Measurements from ENCODE around the gene ANTXR1.

ANTXR1 gene

DNA sequence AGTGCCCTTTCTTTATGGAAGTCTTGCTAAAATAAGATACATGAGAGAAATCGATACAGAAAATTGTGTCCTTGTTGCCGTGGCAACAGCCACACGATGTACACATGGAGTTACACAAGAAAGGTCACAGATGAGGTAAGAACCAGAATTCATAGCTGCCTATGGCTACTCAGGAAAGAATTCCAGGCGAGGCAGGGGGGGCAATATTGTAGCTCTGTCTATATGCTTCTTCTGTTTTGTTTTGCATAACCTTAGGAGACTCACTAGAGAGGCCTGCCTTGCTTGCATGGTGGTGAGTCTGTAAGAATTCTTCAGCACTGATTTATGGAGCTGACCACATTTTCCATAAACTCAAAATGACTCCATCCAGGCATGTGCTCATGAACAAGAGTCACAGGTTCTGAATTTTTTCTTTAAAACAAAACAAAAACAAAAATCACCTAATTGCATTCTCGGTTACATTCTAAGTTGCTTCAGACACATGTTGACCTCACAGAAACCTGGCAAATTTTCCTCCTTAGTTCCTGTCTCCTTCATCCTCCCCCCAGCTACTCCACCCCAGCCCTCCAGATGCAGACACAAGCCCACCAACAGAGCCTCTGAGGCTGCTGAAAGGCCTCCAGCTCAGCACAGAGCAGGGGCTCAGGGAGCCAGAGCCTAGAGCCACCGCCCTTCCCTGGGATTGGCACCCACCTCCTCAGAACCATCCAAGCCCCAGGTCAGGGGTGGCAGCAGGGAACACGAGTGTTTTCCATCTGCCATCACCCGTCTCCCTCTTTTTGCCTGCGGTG is 183.5 kb downstream of the ANTXR1 start:
- Histone ChIP-seq H3K27me3 (ENCODE audit: control insufficient read depth in 1 of 2, insufficient read depth in 2 of 2, low read length in 2 of 2) (no peaks in the 10 kb centered on the region), H3K9ac (ENCODE audit: low read length) (no peak overlapping the region), H3K36me3 (ENCODE audit: insufficient read depth, low read length) (peaks cover 22% of the 10 kb centered on the region), H3K9me3 (ENCODE audit: low read length) (no peaks in the 10 kb centered on the region), H3K4me1 (ENCODE audit: insufficient read depth, low read length) (peaks cover 14% of the 10 kb centered on the region), H3K27ac (ENCODE audit: low read depth, low read length) (no peak overlapping the region), H3K4me3 (ENCODE audit: low read depth in 1 of 2, low read length in 2 of 2) (no peak overlapping the region)

DNA sequence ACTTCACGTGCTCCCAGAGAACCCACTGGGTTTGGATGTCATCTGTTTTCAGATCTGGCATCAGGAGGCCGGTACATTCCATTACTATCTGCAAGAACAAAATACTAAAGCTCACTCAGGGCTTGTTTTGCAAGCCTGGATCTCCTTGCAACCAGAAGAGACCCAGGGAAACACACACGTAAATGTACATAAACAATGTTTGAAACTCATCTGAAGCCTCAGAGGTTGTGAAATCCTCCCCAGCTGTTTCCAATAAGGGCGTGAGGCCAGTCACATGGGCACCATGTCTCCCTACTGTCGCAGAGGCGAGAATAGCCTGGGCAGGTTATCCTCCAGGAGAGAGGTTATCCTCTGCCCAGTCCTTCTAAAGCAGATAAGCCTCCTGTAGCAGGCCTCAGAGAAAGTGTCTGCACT is 187.1 kb downstream of the ANTXR1 start:
- Histone ChIP-seq H3K36me3 (ENCODE audit: insufficient read depth, low read length) (no peaks in the 10 kb centered on the region), H3K4me1 (ENCODE audit: insufficient read depth, low read length) (peaks cover 28% of the 10 kb centered on the region), H3K4me3 (ENCODE audit: low read depth in 1 of 2, low read length in 2 of 2) (no peak overlapping the region), H3K9ac (ENCODE audit: low read length) (no peak overlapping the region), H3K27ac (ENCODE audit: low read depth, low read length) (no peak overlapping the region), H3K9me3 (ENCODE audit: low read length) (no peaks in the 10 kb centered on the region), H3K27me3 (ENCODE audit: control insufficient read depth in 1 of 2, insufficient read depth in 2 of 2, low read length in 2 of 2) (no peaks in the 10 kb centered on the region)

DNA sequence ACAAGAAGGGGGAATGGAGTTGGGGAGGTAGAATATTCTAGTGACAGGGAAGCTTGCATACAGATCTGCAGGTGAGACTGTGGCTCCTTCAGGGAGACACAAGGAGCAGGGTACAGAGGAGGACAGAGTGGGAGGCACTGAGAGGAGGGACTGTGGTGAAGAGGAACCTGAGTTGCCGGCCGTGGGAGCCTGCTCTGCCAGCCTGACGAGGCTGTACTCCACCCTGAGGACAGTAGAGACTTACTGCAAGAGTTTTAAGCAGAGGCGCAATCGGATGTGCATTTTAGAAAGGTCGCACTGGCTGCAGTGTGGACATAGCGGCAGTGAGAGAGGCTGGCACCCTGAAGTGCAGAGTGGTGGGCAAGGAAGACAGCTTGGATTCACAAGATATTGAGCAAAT is 188.3 kb downstream of the ANTXR1 start:
- no peak overlapping the region for H3K27ac ChIP-seq (ENCODE audit: low read depth, low read length)
- H3K4me1 ChIP-seq (ENCODE audit: insufficient read depth, low read length), result peaks cover 24% of the 10 kb centered on the region
- H3K4me3 ChIP-seq (ENCODE audit: low read depth in 1 of 2, low read length in 2 of 2), result no peak overlapping the region
- peaks cover 2% of the 10 kb centered on the region for H3K36me3 ChIP-seq (ENCODE audit: insufficient read depth, low read length)
- H3K27me3 ChIP-seq (ENCODE audit: control insufficient read depth in 1 of 2, insufficient read depth in 2 of 2, low read length in 2 of 2), result no peaks in the 10 kb centered on the region
- no peak overlapping the region for H3K9ac ChIP-seq (ENCODE audit: low read length)
- H3K9me3 ChIP-seq (ENCODE audit: low read length), result no peaks in the 10 kb centered on the region

DNA sequence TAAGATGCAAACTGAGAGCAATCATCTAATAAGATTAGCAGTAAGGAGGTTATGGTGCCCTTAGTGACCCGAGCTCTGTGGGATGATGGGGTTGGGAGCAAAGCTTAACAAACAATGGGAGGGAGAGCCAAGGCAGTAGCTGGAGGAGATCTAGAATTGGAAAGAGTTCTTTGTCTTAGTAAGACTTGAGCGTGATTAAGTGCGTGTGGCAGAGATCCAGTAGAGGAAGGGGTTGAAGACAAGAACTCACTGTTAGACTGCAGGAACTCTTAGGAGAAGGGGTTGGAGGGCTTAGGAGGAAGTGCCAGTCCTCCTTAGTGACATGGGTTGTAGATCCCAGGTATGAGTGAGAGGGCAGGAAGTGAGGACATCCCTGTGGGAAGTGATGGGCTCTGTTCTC is 189.3 kb downstream of the ANTXR1 start:
- Histone ChIP-seq H3K27me3 (ENCODE audit: control insufficient read depth in 1 of 2, insufficient read depth in 2 of 2, low read length in 2 of 2) (no peaks in the 10 kb centered on the region), H3K4me3 (ENCODE audit: low read depth in 1 of 2, low read length in 2 of 2) (no peak overlapping the region), H3K9me3 (ENCODE audit: low read length) (no peaks in the 10 kb centered on the region), H3K9ac (ENCODE audit: low read length) (no peak overlapping the region), H3K4me1 (ENCODE audit: insufficient read depth, low read length) (peaks cover 19% of the 10 kb centered on the region), H3K27ac (ENCODE audit: low read depth, low read length) (no peak overlapping the region), H3K36me3 (ENCODE audit: insufficient read depth, low read length) (peaks cover 8% of the 10 kb centered on the region)

DNA sequence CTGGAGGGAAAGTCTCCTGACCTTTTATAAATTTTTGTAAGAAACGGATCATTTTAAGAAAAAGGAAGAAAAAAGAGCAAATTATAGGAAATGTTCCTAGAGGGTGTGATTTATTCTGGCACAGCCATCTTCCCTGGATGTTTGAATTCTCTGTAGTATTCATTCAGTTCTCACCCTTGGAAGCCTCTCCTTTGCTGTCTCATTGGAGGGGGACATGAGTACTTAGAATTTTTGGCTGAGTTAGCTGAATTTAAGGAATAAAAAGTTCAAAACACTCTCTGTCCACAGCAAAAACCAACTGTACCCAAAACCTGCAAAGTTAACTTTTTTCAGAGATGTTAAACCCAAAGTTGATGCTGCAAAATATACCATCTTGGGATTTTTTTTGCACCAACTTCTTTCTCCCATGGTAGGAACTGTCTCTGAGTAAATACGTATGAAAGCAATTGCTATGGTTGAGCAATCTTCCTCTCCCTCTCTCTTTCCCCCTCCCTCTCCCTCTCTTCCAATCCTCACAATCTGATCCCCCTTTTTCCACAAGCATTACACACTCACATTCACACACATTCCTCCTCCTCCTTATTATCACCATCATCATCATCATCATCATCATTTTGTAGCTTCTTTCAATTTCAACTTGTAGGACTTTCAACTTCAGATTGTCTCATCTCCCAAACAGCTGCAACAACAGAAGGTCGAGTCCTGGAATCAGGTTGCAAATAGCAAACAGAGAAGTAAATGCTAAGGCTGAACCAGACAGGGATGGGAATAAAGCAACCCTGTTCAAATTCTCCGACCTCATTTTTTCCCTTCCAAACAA is 190.4 kb downstream of the ANTXR1 start:
- peaks cover 19% of the 10 kb centered on the region for H3K4me1 ChIP-seq (ENCODE audit: insufficient read depth, low read length)
- no peak overlapping the region for H3K4me3 ChIP-seq (ENCODE audit: low read depth in 1 of 2, low read length in 2 of 2)
- no peaks in the 10 kb centered on the region for H3K27me3 ChIP-seq (ENCODE audit: control insufficient read depth in 1 of 2, insufficient read depth in 2 of 2, low read length in 2 of 2)
- peaks cover 8% of the 10 kb centered on the region for H3K36me3 ChIP-seq (ENCODE audit: insufficient read depth, low read length)
- H3K9me3 ChIP-seq (ENCODE audit: low read length), result no peaks in the 10 kb centered on the region
- no peak overlapping the region for H3K9ac ChIP-seq (ENCODE audit: low read length)
- no peak overlapping the region for H3K27ac ChIP-seq (ENCODE audit: low read depth, low read length)

DNA sequence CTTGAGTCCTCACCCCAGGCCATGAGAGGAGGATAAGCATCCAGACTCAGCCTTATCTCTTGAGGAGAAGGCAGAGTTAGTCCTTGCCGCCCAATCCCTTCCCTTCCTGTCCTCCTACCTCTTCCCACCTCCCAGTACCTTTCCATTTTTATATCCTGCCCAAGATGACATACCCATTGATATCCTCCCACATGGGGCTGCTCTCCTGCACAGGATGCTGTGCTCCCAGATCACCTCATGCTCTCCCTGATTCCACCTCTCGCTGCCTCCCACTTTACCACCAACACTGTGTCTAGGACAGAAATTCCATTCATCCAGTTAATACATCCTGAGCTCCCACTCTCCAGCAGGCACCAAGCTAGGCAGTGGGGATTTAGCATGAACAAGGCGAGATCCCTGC is 191.7 kb downstream of the ANTXR1 start:
- peaks cover 19% of the 10 kb centered on the region for H3K4me1 ChIP-seq (ENCODE audit: insufficient read depth, low read length)
- no peaks in the 10 kb centered on the region for H3K9me3 ChIP-seq (ENCODE audit: low read length)

DNA sequence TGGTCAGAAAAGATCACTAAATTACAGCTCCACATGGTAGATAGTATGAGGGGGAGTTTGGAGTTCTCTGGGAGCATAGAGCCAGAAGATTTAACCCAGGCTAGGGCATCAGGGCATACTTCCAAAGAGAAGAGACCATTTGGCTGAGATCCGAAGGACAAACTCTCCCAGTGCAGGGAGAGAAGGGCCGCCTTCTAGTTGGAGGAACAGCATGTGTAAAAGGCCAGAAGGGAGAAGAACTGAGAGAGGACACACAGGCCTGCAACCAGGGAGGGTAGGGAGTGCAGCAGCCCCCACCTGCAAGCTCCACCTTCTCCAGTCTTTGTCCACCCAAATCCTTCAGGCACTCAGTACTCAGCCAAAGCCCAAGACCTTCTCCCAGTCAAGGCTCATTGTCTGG is 192.1 kb downstream of the ANTXR1 start:
- Histone ChIP-seq H3K9me3 (ENCODE audit: low read length) (no peaks in the 10 kb centered on the region), H3K27me3 (ENCODE audit: control insufficient read depth in 1 of 2, insufficient read depth in 2 of 2, low read length in 2 of 2) (no peaks in the 10 kb centered on the region), H3K4me1 (ENCODE audit: insufficient read depth, low read length) (peaks cover 19% of the 10 kb centered on the region), H3K36me3 (ENCODE audit: insufficient read depth, low read length) (peaks cover 8% of the 10 kb centered on the region), H3K9ac (ENCODE audit: low read length) (no peak overlapping the region), H3K27ac (ENCODE audit: low read depth, low read length) (no peak overlapping the region), H3K4me3 (ENCODE audit: low read depth in 1 of 2, low read length in 2 of 2) (no peak overlapping the region)

More for the DNA sequence above, 191.7 kb downstream of the ANTXR1 start:
- Histone ChIP-seq H3K4me3 (ENCODE audit: low read depth in 1 of 2, low read length in 2 of 2) (no peak overlapping the region), H3K27me3 (ENCODE audit: control insufficient read depth in 1 of 2, insufficient read depth in 2 of 2, low read length in 2 of 2) (no peaks in the 10 kb centered on the region), H3K36me3 (ENCODE audit: insufficient read depth, low read length) (peaks cover 8% of the 10 kb centered on the region), H3K27ac (ENCODE audit: low read depth, low read length) (no peak overlapping the region), H3K9ac (ENCODE audit: low read length) (no peak overlapping the region)

DNA sequence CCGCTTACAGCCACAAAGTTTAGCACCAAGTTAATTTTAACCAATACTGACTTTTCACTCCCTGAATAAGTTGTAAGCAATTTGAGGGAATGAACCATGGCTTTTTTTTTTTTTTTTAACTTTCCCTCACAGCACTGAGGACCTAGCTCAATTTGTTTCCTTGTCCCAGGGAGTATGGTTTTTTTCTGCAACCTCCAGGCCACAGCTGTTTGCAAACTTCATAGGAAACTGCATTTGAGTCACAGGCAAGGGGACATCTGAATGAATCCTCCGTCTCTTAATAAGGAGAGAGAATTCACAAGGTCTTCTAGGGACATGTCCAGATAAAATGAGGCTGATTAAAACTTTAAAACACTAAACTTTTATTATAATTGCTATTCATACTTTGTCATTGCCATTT is 192.5 kb downstream of the ANTXR1 start:
- Histone ChIP-seq H3K4me3 (ENCODE audit: low read depth in 1 of 2, low read length in 2 of 2) (no peak overlapping the region), H3K27ac (ENCODE audit: low read depth, low read length) (no peak overlapping the region), H3K9me3 (ENCODE audit: low read length) (no peaks in the 10 kb centered on the region), H3K36me3 (ENCODE audit: insufficient read depth, low read length) (peaks cover 8% of the 10 kb centered on the region), H3K4me1 (ENCODE audit: insufficient read depth, low read length) (peaks cover 19% of the 10 kb centered on the region), H3K9ac (ENCODE audit: low read length) (no peak overlapping the region), H3K27me3 (ENCODE audit: control insufficient read depth in 1 of 2, insufficient read depth in 2 of 2, low read length in 2 of 2) (no peaks in the 10 kb centered on the region)

DNA sequence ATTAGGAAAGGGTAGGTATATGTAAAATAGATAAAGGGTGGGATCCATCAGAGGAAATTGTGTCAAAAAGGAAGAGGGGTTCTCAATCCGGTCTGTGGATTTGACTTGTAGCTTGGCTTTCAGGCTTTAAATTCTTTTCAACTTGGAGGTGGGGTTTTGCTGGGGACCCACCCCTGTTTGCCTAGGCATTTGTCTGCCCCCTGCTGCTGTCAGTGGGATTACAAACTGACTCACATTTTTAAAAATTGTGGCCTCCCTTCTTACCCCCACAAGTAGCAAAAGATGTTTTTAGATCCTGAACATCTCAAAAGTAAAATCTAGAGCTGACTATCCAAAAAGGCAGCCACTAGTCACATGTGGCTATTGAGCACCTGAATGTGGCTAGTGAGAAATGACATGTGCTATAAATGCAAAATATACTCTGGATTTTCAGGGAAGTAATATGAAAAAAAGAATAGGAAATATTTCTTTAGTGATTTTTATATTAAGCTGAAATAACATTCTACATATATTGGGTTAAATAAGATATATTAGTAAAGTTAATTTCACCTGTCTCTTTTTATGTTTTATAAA is 195.1 kb downstream of the ANTXR1 start:
- Histone ChIP-seq H3K36me3 (ENCODE audit: insufficient read depth, low read length) (peaks cover 14% of the 10 kb centered on the region), H3K27ac (ENCODE audit: low read depth, low read length) (no peak overlapping the region), H3K9me3 (ENCODE audit: low read length) (no peaks in the 10 kb centered on the region), H3K27me3 (ENCODE audit: control insufficient read depth in 1 of 2, insufficient read depth in 2 of 2, low read length in 2 of 2) (no peaks in the 10 kb centered on the region), H3K4me1 (ENCODE audit: insufficient read depth, low read length) (peaks cover 12% of the 10 kb centered on the region), H3K4me3 (ENCODE audit: low read depth in 1 of 2, low read length in 2 of 2) (no peak overlapping the region), H3K9ac (ENCODE audit: low read length) (no peak overlapping the region)

DNA sequence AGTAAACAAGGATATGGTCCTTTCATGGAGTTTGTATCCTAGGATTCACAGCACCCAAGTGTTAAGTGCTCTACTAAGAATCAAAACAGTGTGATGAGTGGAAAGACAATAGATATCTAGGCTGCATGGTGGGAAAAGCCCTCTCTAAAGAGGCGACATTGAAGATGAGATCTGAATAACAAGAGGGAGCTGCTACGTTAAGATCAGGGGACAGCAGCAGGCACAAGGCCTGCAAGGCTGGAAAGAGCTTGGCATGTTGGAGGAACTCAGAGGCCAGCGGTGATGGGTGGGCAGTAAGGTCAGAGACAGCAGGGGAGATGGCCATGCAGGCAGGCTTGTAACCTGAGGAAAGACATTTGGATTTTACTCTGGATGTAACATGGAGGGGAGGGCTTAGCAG is 196.5 kb downstream of the ANTXR1 start:
- Histone ChIP-seq H3K27me3 (ENCODE audit: control insufficient read depth in 1 of 2, insufficient read depth in 2 of 2, low read length in 2 of 2) (no peaks in the 10 kb centered on the region), H3K4me3 (ENCODE audit: low read depth in 1 of 2, low read length in 2 of 2) (no peak overlapping the region), H3K9ac (ENCODE audit: low read length) (no peak overlapping the region), H3K36me3 (ENCODE audit: insufficient read depth, low read length) (peaks cover 14% of the 10 kb centered on the region), H3K9me3 (ENCODE audit: low read length) (no peaks in the 10 kb centered on the region), H3K4me1 (ENCODE audit: insufficient read depth, low read length) (peaks cover 25% of the 10 kb centered on the region), H3K27ac (ENCODE audit: low read depth, low read length) (no peak overlapping the region)

DNA sequence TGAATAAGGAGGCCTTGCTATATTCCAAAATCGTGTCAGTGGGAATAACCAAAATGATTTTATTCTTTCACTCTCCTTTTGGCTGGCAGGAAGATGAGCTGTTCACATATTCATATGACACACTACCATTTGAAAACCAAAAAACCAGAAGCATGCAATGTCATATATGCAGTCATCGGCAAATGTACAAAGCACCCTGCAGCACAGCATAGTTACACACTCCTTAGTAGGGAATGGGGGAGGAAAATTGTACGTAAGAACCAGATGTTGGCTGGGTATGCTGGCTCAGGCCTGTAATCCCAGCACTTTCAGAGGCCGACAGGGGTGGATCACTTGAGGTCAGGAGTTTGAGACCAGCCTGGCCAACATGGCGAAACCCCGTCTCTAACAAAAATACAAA is 197.4 kb downstream of the ANTXR1 start:
- Histone ChIP-seq H3K4me3 (ENCODE audit: low read depth in 1 of 2, low read length in 2 of 2) (no peak overlapping the region), H3K4me1 (ENCODE audit: insufficient read depth, low read length) (peaks cover 25% of the 10 kb centered on the region), H3K27me3 (ENCODE audit: control insufficient read depth in 1 of 2, insufficient read depth in 2 of 2, low read length in 2 of 2) (no peaks in the 10 kb centered on the region), H3K9ac (ENCODE audit: low read length) (no peak overlapping the region), H3K9me3 (ENCODE audit: low read length) (no peaks in the 10 kb centered on the region), H3K27ac (ENCODE audit: low read depth, low read length) (no peak overlapping the region), H3K36me3 (ENCODE audit: insufficient read depth, low read length) (peaks cover 14% of the 10 kb centered on the region)
